GM23338 (cell line): ENCODE results near the gene TMEM120B. TPM values are rescaled to one million over a fixed set of nuclear protein-coding genes. Genes with fewer than 3 reads are reported as not detected.

Source experiments
- ATAC-seq: fragments of 200-7000 bp; cut with Tn5 transposase; 3 replicates; pipeline ENCODE4 v1.9.1; 2020
- DNase-seq: peaks from one replicate; pipeline ENCODE4 v3.0.0-alpha.2; 2015; ENCODE audit warnings: low spot score
- H2AFZ ChIP-seq: fragments of 200-600 bp; sonication (generic); 2 replicates; pipeline ENCODE4 v1.8.0; 2016; ENCODE audit warnings: antibody characterized with exemption, mild to moderate bottlenecking, moderate library complexity
- H3F3A ChIP-seq: fragments of 200-600 bp; sonication (generic); replicated peaks from 2 replicates; pipeline ENCODE4 v1.8.0; 2017; ENCODE audit warnings: antibody characterized with exemption, mixed run types, low read depth
- H3K27ac ChIP-seq: fragments of 200-600 bp; sonication (generic); 2 replicates; pipeline ENCODE4 v1.6.1; 2016; ENCODE audit warnings: low read depth
- H3K27me3 ChIP-seq: fragments of 200-600 bp; sonication (generic); 2 replicates; pipeline ENCODE4 v1.8.0; 2016; ENCODE audit warnings: mild to moderate bottlenecking, mixed run types, moderate library complexity; ENCODE audit not compliant: insufficient read depth
- H3K36me3 ChIP-seq: fragments of 200-600 bp; sonication (generic); 2 replicates; pipeline ENCODE4 v1.8.0; 2016; ENCODE audit warnings: mild to moderate bottlenecking; ENCODE audit not compliant: insufficient read depth
- H3K4me1 ChIP-seq: fragments of 200-600 bp; sonication (generic); 2 replicates; pipeline ENCODE4 v1.8.0; 2016; ENCODE audit warnings: mild to moderate bottlenecking, moderate library complexity; ENCODE audit not compliant: insufficient read depth
- H3K4me2 ChIP-seq: fragments of 200-600 bp; sonication (generic); 2 replicates; pipeline ENCODE4 v1.7.1; 2017; ENCODE audit warnings: mixed run types
- H3K4me3 ChIP-seq: fragments of 200-600 bp; sonication (generic); 2 replicates; pipeline ENCODE4 v1.6.1; 2016; ENCODE audit warnings: mixed run types
- H3K79me2 ChIP-seq: fragments of 200-600 bp; sonication (generic); replicated peaks from 2 replicates; pipeline ENCODE4 v1.8.0; 2017; ENCODE audit warnings: mild to moderate bottlenecking; ENCODE audit not compliant: insufficient read depth
- H3K9me2 ChIP-seq: fragments of 200-600 bp; sonication (generic); 2 replicates; pipeline ENCODE4 v1.8.0; 2017; ENCODE audit not compliant: insufficient read depth
- H4K20me1 ChIP-seq: fragments of 200-600 bp; sonication (generic); replicated peaks from 2 replicates; pipeline ENCODE4 v1.8.0; 2017; ENCODE audit warnings: mild to moderate bottlenecking; ENCODE audit not compliant: insufficient read depth
- H3K27ac Mint-ChIP-seq: 2 replicates; pipeline ENCODE4 v1.8.0; 2020; ENCODE audit warnings: inconsistent platforms, mild to moderate bottlenecking, moderate library complexity, mixed read lengths
- H3K27me3 Mint-ChIP-seq: 3 replicates; pipeline ENCODE4 v1.8.0; 2022; ENCODE audit warnings: low read depth, mild to moderate bottlenecking, moderate library complexity, mixed read lengths, inconsistent platforms; ENCODE audit not compliant: insufficient read depth, poor library complexity
- H3K36me3 Mint-ChIP-seq: 3 replicates; pipeline ENCODE4 v1.8.0; 2021; ENCODE audit warnings: low read depth, mild to moderate bottlenecking, inconsistent platforms, moderate library complexity, mixed read lengths
- H3K4me1 Mint-ChIP-seq: 3 replicates; pipeline ENCODE4 v1.8.0; 2020; ENCODE audit warnings: mild to moderate bottlenecking, inconsistent platforms, mixed read lengths
- H3K4me3 Mint-ChIP-seq: 3 replicates; pipeline ENCODE4 v1.8.0; 2021; ENCODE audit warnings: moderate library complexity, mild to moderate bottlenecking, inconsistent platforms, mixed read lengths
- H3K9me3 Mint-ChIP-seq: 3 replicates; pipeline ENCODE4 v1.8.0; 2020; ENCODE audit warnings: moderate library complexity, mild to moderate bottlenecking, inconsistent platforms, mixed read lengths
- CREB1 ChIP-seq: fragments of 250-450 bp; sonication (Bioruptor Pico); IDR thresholded peaks from 2 replicates; pipeline ENCODE4 v1.5.0; 2020; ENCODE audit warnings: low read depth, mild to moderate bottlenecking, moderate library complexity
- CTCF ChIP-seq, 2 experiments: fragments of 200-600 bp in 1 of 2; sonication (generic) in 1 of 2; conservative IDR thresholded peaks; 2 replicates each; pipeline versions ENCODE4 v1.5.1 to v1.6.1; 2016 to 2017; ENCODE audit warnings: antibody characterized with exemption in 2 of 2, low read depth in 2 of 2, mild to moderate bottlenecking in 2 of 2, moderate library complexity in 1 of 2
- ETS1 ChIP-seq: IDR thresholded peaks from 2 replicates; pipeline ENCODE4 v1.6.1; 2016; ENCODE audit warnings: antibody characterized with exemption
- EZH2phosphoT487 ChIP-seq: fragments of 200-600 bp; sonication (generic); IDR thresholded peaks from one replicate; pipeline ENCODE4 v1.8.1; 2018; ENCODE audit warnings: antibody characterized with exemption; ENCODE audit not compliant: unreplicated experiment
- NANOG ChIP-seq: IDR thresholded peaks from 2 replicates; pipeline ENCODE4 v1.6.1; 2016; ENCODE audit warnings: antibody characterized with exemption, borderline replicate concordance
- POLR2AphosphoS5 ChIP-seq: IDR thresholded peaks from 2 replicates; pipeline ENCODE4 v1.6.1; 2016; ENCODE audit warnings: antibody characterized with exemption, low read depth
- REST ChIP-seq: IDR thresholded peaks from one replicate; pipeline ENCODE4 v1.6.1; 2018; ENCODE audit warnings: antibody characterized with exemption; ENCODE audit not compliant: unreplicated experiment
- STAT1 ChIP-seq: IDR thresholded peaks from one replicate; pipeline ENCODE4 v1.6.1; 2016; ENCODE audit warnings: antibody characterized with exemption; ENCODE audit not compliant: unreplicated experiment
- ZNF331 ChIP-seq: fragments of 250-450 bp; sonication (Bioruptor Pico); IDR thresholded peaks from 2 replicates; pipeline ENCODE4 v1.5.0; 2020; ENCODE audit warnings: low read depth, mild to moderate bottlenecking, moderate library complexity
- polyA plus RNA-seq: library from polyadenylated mRNA; unstranded; fragments of >200 nt; fragmentation: Nextera tagmentation; extraction: Ambion mirVana; gene quantifications from 2 replicates; pipeline ENCODE4 v1.2.1, GENCODE V29; 2016
- total RNA-seq: library from RNA; depleted of rRNA; stranded (reverse); fragments of >200 nt; shearing (Covaris generic); gene quantifications from 2 replicates; pipeline ENCODE4 v1.2.3, GENCODE V29; 2014

TMEM120B gene
- total and polyA plus RNA-seq, 2 experiments from 2014 or later, result 15.0 to 36.0 TPM

GRCh38 chr12:121788176-121788818 lies 75.7 kb downstream of the TMEM120B start (continued):
- TF ChIP-seq EZH2phosphoT487 (no peak), NANOG (no peak)

GRCh38 chr12:121789233-121789781 lies 76.8 kb downstream of the TMEM120B start:
- DNase-seq, result no peak
- no peaks in the 10 kb centered on the region for H3K9me3 Mint-ChIP-seq
- no peaks in the 10 kb centered on the region for H3K27me3 ChIP-seq
- H3K4me1 ChIP-seq, result peaks cover 7% of the 10 kb centered on the region; the same call in 1 of the 2 replicates
- TF ChIP-seq CTCF (conservative IDR thresholded peaks at IDR 0.05; ENCODE audit: low read depth in 2 of 2) (peak in 1 of 2 experiments; percentile 29; a peak in 1 of 4 replicates), EZH2phosphoT487 (no peak), NANOG (no peak), POLR2AphosphoS5 (no peak)
- no peak overlapping the region for H3K27ac Mint-ChIP-seq
- H3K79me2 ChIP-seq, result no peaks in the 10 kb centered on the region; the same call in 1 of the 2 replicates
- ATAC-seq, result no peak
- H3K27ac ChIP-seq, result no peak overlapping the region
- peaks cover 15% of the 10 kb centered on the region for H3K4me1 Mint-ChIP-seq
- H3F3A ChIP-seq, result peaks cover 8% of the 10 kb centered on the region
- no peak overlapping the region for H3K4me2 ChIP-seq
- no peak overlapping the region for H2AFZ ChIP-seq
- H3K4me3 Mint-ChIP-seq, result no peak overlapping the region
- H3K36me3 Mint-ChIP-seq, result 0 out of 3 replicates have a peak, but pooled peaks cover 6% of the 10 kb centered on the region
- H4K20me1 ChIP-seq, result peaks cover 22% of the 10 kb centered on the region; the same call in 1 of the 2 replicates
- H3K27me3 Mint-ChIP-seq, result peaks cover 23% of the 10 kb centered on the region
- no peak overlapping the region for H3K4me3 ChIP-seq
- no peaks in the 10 kb centered on the region for H3K9me2 ChIP-seq
- H3K36me3 ChIP-seq, result no peaks in the 10 kb centered on the region

GRCh38 chr12:121789800-121790728 lies 77.5 kb downstream of the TMEM120B start:
- Histone ChIP-seq H3K27ac (no peak overlapping the region), H2AFZ (no peak overlapping the region), H3F3A (peaks cover 13% of the 10 kb centered on the region), H3K36me3 (no peaks in the 10 kb centered on the region), H3K4me3 (no peak overlapping the region), H4K20me1 (peaks cover 17% of the 10 kb centered on the region; the same call in 1 of the 2 replicates), H3K9me2 (no peaks in the 10 kb centered on the region), H3K27me3 (no peaks in the 10 kb centered on the region), H3K4me1 (peaks cover 13% of the 10 kb centered on the region), H3K4me2 (0 out of 2 replicates have a peak overlapping the region, but pooled peaks have one; percentile 57), H3K79me2 (no peaks in the 10 kb centered on the region; the same call in 1 of the 2 replicates)
- Mint-ChIP-seq H3K27me3 (peaks cover 26% of the 10 kb centered on the region), H3K36me3 (peaks cover 5% of the 10 kb centered on the region; the same call in 2 of the 3 replicates), H3K4me1 (peaks cover 22% of the 10 kb centered on the region), H3K4me3 (no peak overlapping the region; the same call in 2 of the 3 replicates), H3K27ac (no peak overlapping the region), H3K9me3 (no peaks in the 10 kb centered on the region)
- DNase-seq (peak; percentile 67), ATAC-seq (no peak)
- TF ChIP-seq ZNF331 (CRISPR knock-in tag) (no peak), CTCF (conservative IDR thresholded peaks at IDR 0.05; ENCODE audit: low read depth in 2 of 2) (no peak), EZH2phosphoT487 (no peak), STAT1 (no peak), ETS1 (no peak), REST (no peak), CREB1 (CRISPR knock-in tag) (no peak), NANOG (no peak)
